PC-3 (cell line): ENCODE measurements around the gene PKMYT1. TPM values are rescaled to one million over a fixed set of nuclear protein-coding genes. Genes with fewer than 3 reads are reported as not detected.
A peak's percentile ranks its signal among the peaks of the same experiment; 100 is the strongest.

Source experiments
- ATAC-seq: fragments of 200-7000 bp; cut with Tn5 transposase; 2 replicates; pipeline ENCODE4 v1.9.1; 2020; ENCODE audit warnings: mild to moderate bottlenecking, moderate library complexity
- BruUV-seq: library from RNA; stranded (reverse); fragments of 400-500 nt; replicated peaks from 2 replicates; lab custom pipeline; 2021; lab: Mats Ljungman, UMichigan
- CTCF ChIA-PET: fragments of 300-600 bp; sonication (Branson Sonifier 250); formaldehyde crosslinking; loops from one replicate; lab custom pipeline; 2022; ENCODE audit warnings: antibody characterized with exemption; lab: Charles Lee
- POLR2A ChIA-PET: fragments of 300-600 bp; sonication (Branson Sonifier 250); formaldehyde crosslinking; loops from one replicate; lab custom pipeline; 2022; ENCODE audit warnings: antibody characterized with exemption; ENCODE audit not compliant: unreplicated experiment; lab: Charles Lee
- DNase-seq: peaks from one replicate; pipeline ENCODE4 v3.0.0-alpha.2; 2015
- H2AFZ ChIP-seq: fragments of 300-600 bp; sonication (generic); 2 replicates; pipeline ENCODE4 v1.6.0; 2016; ENCODE audit warnings: antibody characterized with exemption, low read length
- H3F3A ChIP-seq: fragments of 300-600 bp; sonication (generic); one replicate; pipeline ENCODE4 v1.6.0; 2017; ENCODE audit warnings: antibody characterized with exemption, low read length, control low read depth, mild to moderate bottlenecking; ENCODE audit not compliant: unreplicated experiment
- H3K27ac ChIP-seq: fragments of 300-600 bp; sonication (generic); 2 replicates; pipeline ENCODE4 v1.5.1; 2016; ENCODE audit warnings: mild to moderate bottlenecking, low read length
- H3K27me3 ChIP-seq: fragments of 300-600 bp; sonication (generic); 2 replicates; pipeline ENCODE4 v1.6.1; 2016; ENCODE audit warnings: low read length, mixed read lengths
- H3K36me3 ChIP-seq: fragments of 300-600 bp; sonication (generic); 2 replicates; pipeline ENCODE4 v1.6.1; 2016; ENCODE audit warnings: low read depth, mixed run types, low read length, mixed read lengths
- H3K4me1 ChIP-seq: fragments of 300-600 bp; sonication (generic); 2 replicates; pipeline ENCODE4 v1.5.1; 2016; ENCODE audit warnings: low read length; ENCODE audit not compliant: insufficient read depth
- H3K4me2 ChIP-seq: fragments of 300-600 bp; sonication (generic); 2 replicates; pipeline ENCODE4 v1.6.0; 2016; ENCODE audit warnings: low read length
- H3K4me3 ChIP-seq: fragments of 300-600 bp; sonication (generic); 2 replicates; pipeline ENCODE4 v1.5.1; 2016; ENCODE audit warnings: mild to moderate bottlenecking, low read length, mixed read lengths
- H3K79me2 ChIP-seq: fragments of 300-600 bp; sonication (generic); 2 replicates; pipeline ENCODE4 v1.6.1; 2017; ENCODE audit warnings: low read length, mixed read lengths
- H3K9ac ChIP-seq: fragments of 300-600 bp; sonication (generic); 2 replicates; pipeline ENCODE4 v1.6.0; 2016; ENCODE audit warnings: mild to moderate bottlenecking, low read length
- H3K9me2 ChIP-seq: fragments of 300-600 bp; sonication (generic); replicated peaks from 2 replicates; pipeline ENCODE4 v1.6.1; 2016; ENCODE audit warnings: mixed run types, low read length, mixed read lengths
- H3K9me3 ChIP-seq: fragments of 300-600 bp; sonication (generic); 2 replicates; pipeline ENCODE4 v1.6.1; 2016; ENCODE audit warnings: low read length, mixed read lengths
- H4K20me1 ChIP-seq: fragments of 300-600 bp; sonication (generic); 2 replicates; pipeline ENCODE4 v1.6.1; 2016; ENCODE audit warnings: low read length, mixed read lengths
- CTCF ChIP-seq: fragments of 300-600 bp; sonication (generic); conservative IDR thresholded peaks from 2 replicates; pipeline ENCODE4 v1.5.1; 2017; ENCODE audit warnings: antibody characterized with exemption, low read depth, mild to moderate bottlenecking, low read length
- EZH2 ChIP-seq: fragments of 300-600 bp; sonication (generic); IDR thresholded peaks from one replicate; pipeline ENCODE4 v1.6.1; 2017; ENCODE audit warnings: antibody characterized with exemption, mild to moderate bottlenecking, low read length; ENCODE audit not compliant: unreplicated experiment
- EZH2phosphoT487 ChIP-seq: fragments of 300-600 bp; sonication (generic); IDR thresholded peaks from 2 replicates; pipeline ENCODE4 v1.6.1; 2018; ENCODE audit warnings: mild to moderate bottlenecking, antibody characterized with exemption, low read length, borderline replicate concordance
- intact Hi-C: fragments of 100-400 bp; cut with micrococcal nuclease; formaldehyde crosslinking; loops from 2 replicates; pipeline ENCODE4 v1.9.0; 2023
- total RNA-seq: library from RNA; depleted of rRNA; stranded (reverse); fragments of >200 nt; gene quantifications from 2 replicates; pipeline ENCODE4 v1.2.3, GENCODE V29; 2014

PKMYT1 gene
- total RNA-seq, 1 experiment from 2014 or later, result 51.9 TPM

GRCh38 chr16:2963723-2964474 lies 16.3 kb downstream of the PKMYT1 start, which contains the start of gene KREMEN2:
KREMEN2 (plus strand) TSS chr16:2964275; CDS start chr16:2964521, 246 bp downstream.
- Histone ChIP-seq H2AFZ (peak within 1 kb of the TSS; percentile 75), H4K20me1 (no peaks in the 10 kb centered on the region), H3K79me2 (no peaks in the 10 kb centered on the region), H3K27ac (no peak within 1 kb of the TSS), H3K4me3 (peak within 1 kb of the TSS; percentile 74), H3K36me3 (no peaks in the 10 kb centered on the region), H3K4me2 (peak within 1 kb of the TSS; percentile 98), H3K4me1 (0 out of 2 replicates have a peak, but pooled peaks cover 17% of the 10 kb centered on the region), H3K9ac (no peak within 1 kb of the TSS), H3K9me2 (no peaks in the 10 kb centered on the region), H3K27me3 (no peaks in the 10 kb centered on the region), H3F3A (no peaks in the 10 kb centered on the region), H3K9me3 (no peaks in the 10 kb centered on the region)
- intact Hi-C loops, result loop anchor here (10.0 kb wide), 1 partner anchor 59 kb away; no protein-coding TSS in a partner anchor
- 0 out of 2 replicates have a peak, but pooled peaks have one; percentile 14 for TF ChIP-seq CTCF
- no peak for TF ChIP-seq EZH2
- TF ChIP-seq EZH2phosphoT487, result no peak
- ATAC-seq (peak; percentile 47), DNase-seq (peak; percentile 73)
- no TSS peak for BruUV-seq
- ChIA-PET POLR2A (interaction anchor here (0.9 kb wide), 1 partner anchor 52 kb away, joined by 4 read pairs; the partner anchor contains the start of gene FLYWCH1), CTCF (no interaction called here)

GRCh38 chr16:2963074-2963722 lies 17.0 kb downstream of the PKMYT1 start:
- ChIA-PET CTCF (no interaction called here), POLR2A (no interaction called here)
- Histone ChIP-seq H4K20me1 (no peaks in the 10 kb centered on the region), H3K79me2 (no peaks in the 10 kb centered on the region), H3K9me3 (no peaks in the 10 kb centered on the region), H3K4me3 (peak overlapping the region; percentile 74), H3F3A (no peaks in the 10 kb centered on the region), H3K9ac (no peak overlapping the region), H3K27ac (no peak overlapping the region), H3K9me2 (no peaks in the 10 kb centered on the region), H3K4me2 (peak overlapping the region; percentile 98), H3K36me3 (no peaks in the 10 kb centered on the region), H3K4me1 (0 out of 2 replicates have a peak, but pooled peaks cover 11% of the 10 kb centered on the region), H3K27me3 (no peaks in the 10 kb centered on the region), H2AFZ (peak overlapping the region; percentile 75)
- DNase-seq, result no peak
- no peak for ATAC-seq
- intact Hi-C loops, result loop anchor here (10.0 kb wide), 1 partner anchor 58 kb away; no protein-coding TSS in a partner anchor
- BruUV-seq, result no TSS peak
- TF ChIP-seq CTCF (no peak), EZH2phosphoT487 (no peak), EZH2 (no peak)
